GM12865 (cell line): ENCODE results near the gene MRPS27.
A peak's percentile ranks its signal among the peaks of the same experiment; 100 is the strongest.

ENCODE experiments used
- DNase-seq: peaks from one replicate; pipeline ENCODE4 v3.0.0; 2010; ENCODE audit warnings: low read depth
- H3K4me3 ChIP-seq: 2 replicates; pipeline ENCODE4 v1.5.1; 2011; ENCODE audit warnings: mild to moderate bottlenecking, low read depth, low read length, control low read depth
- TF ChIP-seq, protein P1 (sequence below): IDR thresholded peaks from 2 replicates; pipeline ENCODE4 v1.5.1; 2011; ENCODE audit warnings: low read length, control low read depth, low read depth, inconsistent platforms; ENCODE audit not compliant: insufficient read depth; ENCODE audit errors: missing control alignments

The MRPS27 gene

DNA sequence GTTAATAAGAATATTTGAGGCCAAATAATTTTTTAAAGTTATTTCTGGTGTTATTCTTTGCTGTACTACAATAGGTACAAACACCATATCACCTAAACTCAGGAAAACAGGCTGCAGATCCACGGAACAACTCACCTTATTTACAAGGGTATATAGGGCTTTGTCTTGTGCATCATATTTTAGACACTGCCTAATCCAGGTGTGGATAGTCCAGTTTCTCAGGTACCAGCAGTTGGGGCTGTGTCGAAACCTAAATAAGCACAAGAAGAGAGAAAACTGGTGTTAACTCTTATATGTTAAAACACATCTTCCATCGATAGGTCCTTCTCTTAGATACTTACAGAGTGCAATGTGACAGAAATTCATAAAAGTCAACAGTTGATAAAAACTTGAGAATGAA lies 82.2 kb downstream of the MRPS27 start:
- no peak overlapping the region for H3K4me3 ChIP-seq
- TF ChIP-seq, protein P1, sequence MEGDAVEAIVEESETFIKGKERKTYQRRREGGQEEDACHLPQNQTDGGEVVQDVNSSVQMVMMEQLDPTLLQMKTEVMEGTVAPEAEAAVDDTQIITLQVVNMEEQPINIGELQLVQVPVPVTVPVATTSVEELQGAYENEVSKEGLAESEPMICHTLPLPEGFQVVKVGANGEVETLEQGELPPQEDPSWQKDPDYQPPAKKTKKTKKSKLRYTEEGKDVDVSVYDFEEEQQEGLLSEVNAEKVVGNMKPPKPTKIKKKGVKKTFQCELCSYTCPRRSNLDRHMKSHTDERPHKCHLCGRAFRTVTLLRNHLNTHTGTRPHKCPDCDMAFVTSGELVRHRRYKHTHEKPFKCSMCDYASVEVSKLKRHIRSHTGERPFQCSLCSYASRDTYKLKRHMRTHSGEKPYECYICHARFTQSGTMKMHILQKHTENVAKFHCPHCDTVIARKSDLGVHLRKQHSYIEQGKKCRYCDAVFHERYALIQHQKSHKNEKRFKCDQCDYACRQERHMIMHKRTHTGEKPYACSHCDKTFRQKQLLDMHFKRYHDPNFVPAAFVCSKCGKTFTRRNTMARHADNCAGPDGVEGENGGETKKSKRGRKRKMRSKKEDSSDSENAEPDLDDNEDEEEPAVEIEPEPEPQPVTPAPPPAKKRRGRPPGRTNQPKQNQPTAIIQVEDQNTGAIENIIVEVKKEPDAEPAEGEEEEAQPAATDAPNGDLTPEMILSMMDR, result no peak
- DNase-seq, result no peak

DNA sequence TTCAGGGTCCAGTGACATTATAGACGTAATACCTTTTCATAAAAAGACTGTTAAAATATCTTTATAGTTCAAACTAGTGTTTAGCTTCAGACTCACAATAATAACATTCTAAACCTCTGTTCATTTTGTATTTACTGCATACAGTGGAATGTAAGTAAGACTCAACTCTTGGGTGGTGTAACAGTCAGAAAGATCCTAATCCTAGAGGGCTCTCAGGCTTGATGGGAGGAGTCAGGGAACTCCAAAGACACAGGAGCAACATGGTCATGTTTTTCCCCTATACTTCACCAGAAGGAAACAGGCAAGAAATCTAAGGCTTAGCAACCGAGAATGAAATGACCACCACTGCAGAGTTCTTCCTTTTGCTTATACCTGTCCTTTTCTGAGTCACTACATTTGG lies 82.6 kb downstream of the MRPS27 start:
- H3K4me3 ChIP-seq, result no peak overlapping the region
- TF ChIP-seq, protein P1, result no peak
- DNase-seq, result no peak

DNA sequence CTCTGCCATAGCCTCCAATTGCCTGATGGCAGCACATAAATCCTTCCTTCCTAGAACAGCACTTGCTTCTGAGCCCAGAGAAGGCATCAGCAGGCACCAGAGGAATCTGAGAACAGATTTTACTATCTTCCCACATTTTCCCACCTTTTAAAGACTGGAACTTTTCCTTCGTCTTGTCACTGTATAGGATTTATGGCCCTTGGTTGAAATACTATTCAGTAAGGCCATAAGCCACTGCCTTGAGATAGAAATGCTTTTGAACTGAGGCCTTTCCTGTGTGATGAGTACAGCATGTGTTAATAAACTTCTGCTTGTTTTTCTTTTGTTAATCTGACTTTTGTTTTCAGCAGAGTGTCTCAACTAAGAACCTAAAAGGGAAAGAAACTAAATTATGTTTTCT lies 84.3 kb downstream of the MRPS27 start:
- no peak overlapping the region for H3K4me3 ChIP-seq
- TF ChIP-seq, protein P1, result no peak
- no peak for DNase-seq

DNA sequence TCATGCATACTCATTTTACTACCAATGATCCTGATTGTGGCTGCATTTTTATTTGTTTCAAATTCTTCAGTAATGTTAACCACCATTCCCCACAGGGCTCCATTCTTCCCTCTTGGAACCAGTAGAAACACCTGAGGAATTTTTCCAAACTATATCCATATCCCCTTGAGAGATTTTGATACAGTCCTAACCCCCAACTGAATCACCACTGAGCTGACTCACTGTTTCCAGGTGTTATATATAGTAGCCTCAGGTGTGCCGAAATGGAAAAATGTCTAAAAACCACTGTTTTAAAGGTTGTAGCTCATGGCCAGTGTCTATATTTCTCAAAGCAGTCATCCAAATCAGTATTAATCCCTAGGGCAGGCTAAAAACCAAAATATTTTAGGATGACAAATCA lies 85.2 kb downstream of the MRPS27 start:
- DNase-seq, result no peak
- TF ChIP-seq, protein P1, result no peak
- H3K4me3 ChIP-seq, result no peak overlapping the region

DNA sequence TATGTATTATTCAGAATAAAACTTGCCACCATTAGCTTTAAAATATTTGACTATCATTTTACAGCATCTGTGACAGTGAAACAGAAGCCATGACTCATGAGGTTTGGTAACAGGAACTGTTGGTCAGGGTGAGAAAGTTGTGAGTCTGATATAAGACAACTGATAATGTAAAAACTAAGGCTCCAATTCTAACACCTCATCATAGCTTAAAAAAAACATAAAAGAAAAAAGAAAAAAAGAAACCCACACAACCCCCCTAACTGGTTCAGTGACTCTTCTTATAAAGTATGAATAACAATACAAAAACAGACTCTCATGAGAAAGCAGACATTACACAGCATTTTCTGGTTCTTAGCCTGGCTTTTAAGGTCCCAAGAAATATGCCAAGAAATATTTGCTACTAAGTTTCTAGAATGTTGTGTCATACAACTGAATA lies 85.8 kb downstream of the MRPS27 start:
- DNase-seq, result peak; percentile 73
- TF ChIP-seq, protein P1, result no peak
- H3K4me3 ChIP-seq, result no peak overlapping the region

DNA sequence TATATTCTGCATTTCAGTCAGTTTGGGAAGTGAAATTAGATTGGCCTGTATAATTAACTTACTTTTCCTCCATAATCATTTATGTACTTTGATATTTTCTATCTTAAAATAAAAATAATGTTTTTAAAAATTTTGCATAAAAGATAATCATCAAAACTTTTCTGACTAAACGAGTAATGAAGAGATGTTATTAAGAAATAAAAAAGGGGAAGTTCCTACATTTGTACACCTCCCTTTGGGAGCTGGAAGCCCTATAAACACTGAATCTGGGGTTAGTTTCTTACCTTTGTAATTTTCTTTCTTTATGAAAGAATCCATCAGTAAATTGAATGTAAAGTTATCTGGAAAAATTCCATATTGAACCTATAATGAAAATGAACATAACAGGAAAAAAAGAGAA lies 86.2 kb downstream of the MRPS27 start:
- H3K4me3 ChIP-seq, result no peak overlapping the region
- TF ChIP-seq, protein P1, result no peak
- no peak for DNase-seq

DNA sequence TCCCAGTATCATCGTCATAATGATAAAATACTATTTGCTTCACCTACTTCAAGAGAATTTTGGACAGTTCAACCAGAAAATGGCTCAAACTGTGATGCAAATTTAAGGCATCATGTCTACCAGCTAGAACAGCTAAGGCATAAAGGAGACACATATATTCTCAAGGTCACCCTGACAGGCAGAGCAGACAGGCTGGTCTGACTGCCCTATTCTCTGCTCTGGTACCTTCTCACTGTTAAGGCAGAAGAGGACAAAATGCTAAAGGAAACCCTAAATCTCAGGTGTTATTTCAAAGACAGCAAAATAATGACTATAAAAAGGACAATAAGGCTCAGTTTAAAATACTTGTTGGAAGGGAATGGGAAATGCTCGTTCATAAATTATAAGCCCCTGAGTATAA lies 87.2 kb downstream of the MRPS27 start:
- TF ChIP-seq, protein P1, result no peak
- no peak overlapping the region for H3K4me3 ChIP-seq
- no peak for DNase-seq
